ENCODE data around the gene TATDN2. TPM values are rescaled to one million over a fixed set of nuclear protein-coding genes. Genes with fewer than 3 reads are reported as not detected.
A peak's percentile ranks its signal among the peaks of the same experiment; 100 is the strongest.

TATDN2 gene
- total RNA-seq, 1 donor from 2014 or later, result 34.6 TPM

- no peak overlapping the region for H3K27ac Mint-ChIP-seq
- H3K4me1 Mint-ChIP-seq (ENCODE audit: unreplicated experiment), result peaks cover 8% of the 10 kb centered on the region
- H3K36me3 Mint-ChIP-seq, result peaks cover 10% of the 10 kb centered on the region
- no peak overlapping the region for H3K4me3 Mint-ChIP-seq
- DNase-seq (ENCODE audit: extremely low spot score, unreplicated experiment), result no peak
- H3K27me3 Mint-ChIP-seq, result peaks cover 34% of the 10 kb centered on the region
- TF ChIP-seq CTCF (conservative IDR thresholded peaks at IDR 0.05), result peak; percentile 38
- no peaks in the 10 kb centered on the region for H3K9me3 Mint-ChIP-seq
Observed at GRCh38 chr3:10322352-10322710, 74.1 kb downstream of the TATDN2 start.

GRCh38 chr3:10327592-10327991, 79.3 kb downstream of the TATDN2 start:
- no peak overlapping the region for H3K27ac Mint-ChIP-seq
- no peak for TF ChIP-seq CTCF (conservative IDR thresholded peaks at IDR 0.05)
- DNase-seq (ENCODE audit: extremely low spot score, unreplicated experiment), result no peak
- no peaks in the 10 kb centered on the region for H3K9me3 Mint-ChIP-seq
- peaks cover 86% of the 10 kb centered on the region for H3K27me3 Mint-ChIP-seq
- no peaks in the 10 kb centered on the region for H3K4me1 Mint-ChIP-seq (ENCODE audit: unreplicated experiment)
- H3K4me3 Mint-ChIP-seq, result no peak overlapping the region
- H3K36me3 Mint-ChIP-seq, result no peaks in the 10 kb centered on the region

- DNase-seq (ENCODE audit: extremely low spot score, unreplicated experiment), result no peak
- Mint-ChIP-seq H3K27me3 (peaks cover 91% of the 10 kb centered on the region), H3K9me3 (no peaks in the 10 kb centered on the region), H3K4me3 (no peak overlapping the region), H3K27ac (no peak overlapping the region), H3K36me3 (no peaks in the 10 kb centered on the region), H3K4me1 (ENCODE audit: unreplicated experiment) (no peaks in the 10 kb centered on the region)
- TF ChIP-seq CTCF (conservative IDR thresholded peaks at IDR 0.05), result no peak
Observed at GRCh38 chr3:10328460-10329071, 80.3 kb downstream of the TATDN2 start.

GRCh38 chr3:10329495-10330015, 81.3 kb downstream of the TATDN2 start:
- Mint-ChIP-seq H3K27ac (no peak overlapping the region), H3K27me3 (peaks cover 93% of the 10 kb centered on the region), H3K4me3 (no peak overlapping the region), H3K9me3 (no peaks in the 10 kb centered on the region), H3K36me3 (no peaks in the 10 kb centered on the region), H3K4me1 (ENCODE audit: unreplicated experiment) (no peaks in the 10 kb centered on the region)
- DNase-seq (ENCODE audit: extremely low spot score, unreplicated experiment), result no peak
- TF ChIP-seq CTCF (conservative IDR thresholded peaks at IDR 0.05), result no peak

GRCh38 chr3:10330319-10330718, 82.1 kb downstream of the TATDN2 start:
- Mint-ChIP-seq H3K4me1 (ENCODE audit: unreplicated experiment) (no peaks in the 10 kb centered on the region), H3K27me3 (peaks cover 91% of the 10 kb centered on the region), H3K4me3 (no peak overlapping the region), H3K27ac (no peak overlapping the region), H3K36me3 (no peaks in the 10 kb centered on the region), H3K9me3 (no peaks in the 10 kb centered on the region)
- no peak for DNase-seq (ENCODE audit: extremely low spot score, unreplicated experiment)
- no peak for TF ChIP-seq CTCF (conservative IDR thresholded peaks at IDR 0.05)

Small RNA genes within 50 kb of the gene (microRNA-seq; reads per million reads assigned to microRNA genes)
- not detected for gene MIR378B

Other genes with a start within 250 kb of the TATDN2 start
- 17.7 and 38.0 TPM in 2 replicates for gene FANCD2, start 222.0 kb upstream of the TATDN2 start, total RNA-seq (ENCODE audit: low replicate concordance)
- gene FANCD2OS, start 140.2 kb upstream of the TATDN2 start, total RNA-seq (ENCODE audit: low replicate concordance), result not detected in 2 replicates
- gene BRK1, start 132.8 kb upstream of the TATDN2 start, total RNA-seq (ENCODE audit: low replicate concordance), result 132 and 147 TPM in 2 replicates
- 58.6 and 73.4 TPM in 2 replicates for gene VHL, start 106.7 kb upstream of the TATDN2 start, total RNA-seq (ENCODE audit: low replicate concordance)
- gene IRAK2, start 83.5 kb upstream of the TATDN2 start, total RNA-seq (ENCODE audit: low replicate concordance), result 1.4 and 2.5 TPM in 2 replicates
- gene GHRL, start 44.5 kb downstream of the TATDN2 start, total RNA-seq (ENCODE audit: low replicate concordance), result 14.3 and 29.6 TPM in 2 replicates
- 134 and 183 TPM in 2 replicates for gene SEC13, start 72.7 kb downstream of the TATDN2 start, total RNA-seq (ENCODE audit: low replicate concordance)

Data from type B pancreatic cell (in vitro differentiated cells).